Measurements from ENCODE around the gene JAK1.

GRCh38 chr1:64856553-64856952 lies 109.8 kb downstream of the JAK1 start:
- no peak for TF ChIP-seq CTCF (IDR thresholded peaks at IDR 0.05)
- TF ChIP-seq POLR2A (IDR thresholded peaks at IDR 0.05), result no peak
